Measurements from ENCODE around the gene CDCA7. TPM values are rescaled to one million over a fixed set of nuclear protein-coding genes. Genes with fewer than 3 reads are reported as not detected.
"Not testable (repeated sequence)": the region's sequence is repeated elsewhere in the genome, so short reads cannot be mapped to it uniquely, and the experiment has no call there.

Gene CDCA7
- total RNA-seq, 1 donor from 2014 or later = 116 TPM

DNA sequence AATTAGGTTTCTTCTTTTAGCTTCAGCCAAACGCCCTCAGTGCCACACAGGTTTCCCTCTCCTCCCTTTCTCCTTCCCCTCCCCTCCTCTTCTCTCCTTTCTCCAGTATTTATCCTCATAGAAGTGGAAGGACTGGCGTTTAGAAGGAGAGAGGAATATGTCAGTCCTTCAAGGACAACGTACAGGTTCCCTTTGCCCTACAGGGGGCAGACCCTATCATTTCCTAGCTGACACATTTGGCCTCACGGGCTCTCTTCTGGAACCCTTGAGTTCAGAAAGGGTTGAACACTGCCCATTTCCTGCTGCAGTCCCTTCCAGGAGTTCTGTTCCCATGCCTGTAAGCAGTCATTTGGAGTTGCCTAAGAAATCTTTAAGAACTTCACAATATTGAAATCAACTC is 46.1 kb downstream of the CDCA7 start:
- intact Hi-C loops (cut with micrococcal nuclease) = no loop called here
- Mint-ChIP-seq H3K36me3 (ENCODE audit: low read depth) (no peaks in the 10 kb centered on the region), H3K27ac (no peak overlapping the region)

DNA sequence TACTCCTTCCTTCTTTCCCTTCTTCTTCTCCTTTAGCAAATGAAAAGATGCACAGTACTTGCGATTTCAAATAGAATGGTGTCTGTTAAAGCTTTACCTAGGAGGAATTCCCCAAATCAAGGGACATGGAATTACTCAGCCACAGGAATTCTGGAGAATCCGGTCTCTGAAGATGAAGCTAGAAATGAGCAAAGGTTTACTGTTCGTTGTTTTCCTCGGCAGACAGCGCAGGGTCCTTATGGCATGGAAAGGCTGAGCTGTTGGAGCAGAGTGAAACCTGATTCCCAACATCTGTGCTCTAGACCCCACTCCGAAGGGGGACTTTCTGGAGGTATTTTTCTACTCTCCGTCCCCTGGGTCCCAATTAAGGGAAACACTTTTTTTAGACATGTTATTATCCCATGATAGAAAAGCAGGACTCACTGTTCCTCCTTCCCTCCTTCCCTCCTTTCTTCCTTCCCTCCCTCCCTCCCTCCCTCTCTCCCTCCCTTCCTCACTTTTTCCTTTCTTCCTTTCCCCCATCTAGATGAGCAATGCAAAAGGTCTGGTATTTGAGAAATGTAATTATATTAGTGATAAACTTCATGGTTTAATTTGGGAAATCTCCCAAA is 47.1 kb downstream of the CDCA7 start:
- no peak for DNase-seq
- intact Hi-C loops (cut with micrococcal nuclease) = loop anchor here (1.0 to 2.0 kb wide), 3 partner anchors 47 to 939 kb away; no protein-coding TSS in a partner anchor
- H3K36me3 Mint-ChIP-seq (ENCODE audit: low read depth) = no peaks in the 10 kb centered on the region
- peaks cover 5% of the 10 kb centered on the region for H3K4me1 Mint-ChIP-seq
- H3K27me3 Mint-ChIP-seq = peaks cover 57% of the 10 kb centered on the region
- no peaks in the 10 kb centered on the region for H3K9me3 Mint-ChIP-seq
- H3K27ac Mint-ChIP-seq = no peak overlapping the region
- no peak overlapping the region for H3K4me3 Mint-ChIP-seq

More for the DNA sequence above, 46.1 kb downstream of the CDCA7 start:
- H3K4me3 Mint-ChIP-seq = no peak overlapping the region
- H3K9me3 Mint-ChIP-seq = no peaks in the 10 kb centered on the region
- peaks cover 55% of the 10 kb centered on the region for H3K27me3 Mint-ChIP-seq
- H3K4me1 Mint-ChIP-seq = peaks cover 5% of the 10 kb centered on the region
- DNase-seq = peak; percentile 60

DNA sequence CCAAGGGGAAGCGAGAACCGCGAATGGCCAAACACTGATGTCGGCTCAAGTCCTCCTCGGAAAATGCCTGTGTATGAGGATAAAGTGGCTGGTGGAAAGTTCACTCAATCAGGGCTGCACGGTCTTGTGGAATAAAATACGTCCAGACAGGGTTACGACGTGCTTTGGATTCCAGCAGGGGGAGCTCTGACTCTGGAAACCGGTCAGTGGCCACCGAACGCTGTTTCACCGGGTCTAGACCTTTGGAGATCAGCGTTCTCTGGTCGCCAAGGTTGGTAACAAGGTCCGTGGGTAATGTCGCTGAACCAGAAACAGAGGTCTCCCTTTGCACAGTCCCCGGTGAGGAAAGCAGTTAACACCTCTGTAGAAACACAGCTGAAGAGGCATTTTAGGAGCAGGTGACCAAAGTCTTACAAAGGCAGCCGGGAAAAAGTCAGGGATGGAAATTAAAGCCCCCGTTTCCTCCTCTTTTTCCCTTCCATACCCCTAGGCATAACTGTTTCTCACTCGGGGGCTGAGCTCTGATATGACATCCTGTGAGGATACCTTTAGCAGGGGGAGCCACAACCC is 47.8 kb downstream of the CDCA7 start:
- Mint-ChIP-seq H3K27me3 (peaks cover 58% of the 10 kb centered on the region), H3K4me1 (peaks cover 5% of the 10 kb centered on the region), H3K27ac (no peak overlapping the region), H3K4me3 (no peak overlapping the region), H3K36me3 (ENCODE audit: low read depth) (no peaks in the 10 kb centered on the region), H3K9me3 (no peaks in the 10 kb centered on the region)
- intact Hi-C loops (cut with micrococcal nuclease) = loop anchor here (1.0 to 2.0 kb wide), 3 partner anchors 47 to 939 kb away; no protein-coding TSS in a partner anchor
- peak; percentile 92 for DNase-seq

DNA sequence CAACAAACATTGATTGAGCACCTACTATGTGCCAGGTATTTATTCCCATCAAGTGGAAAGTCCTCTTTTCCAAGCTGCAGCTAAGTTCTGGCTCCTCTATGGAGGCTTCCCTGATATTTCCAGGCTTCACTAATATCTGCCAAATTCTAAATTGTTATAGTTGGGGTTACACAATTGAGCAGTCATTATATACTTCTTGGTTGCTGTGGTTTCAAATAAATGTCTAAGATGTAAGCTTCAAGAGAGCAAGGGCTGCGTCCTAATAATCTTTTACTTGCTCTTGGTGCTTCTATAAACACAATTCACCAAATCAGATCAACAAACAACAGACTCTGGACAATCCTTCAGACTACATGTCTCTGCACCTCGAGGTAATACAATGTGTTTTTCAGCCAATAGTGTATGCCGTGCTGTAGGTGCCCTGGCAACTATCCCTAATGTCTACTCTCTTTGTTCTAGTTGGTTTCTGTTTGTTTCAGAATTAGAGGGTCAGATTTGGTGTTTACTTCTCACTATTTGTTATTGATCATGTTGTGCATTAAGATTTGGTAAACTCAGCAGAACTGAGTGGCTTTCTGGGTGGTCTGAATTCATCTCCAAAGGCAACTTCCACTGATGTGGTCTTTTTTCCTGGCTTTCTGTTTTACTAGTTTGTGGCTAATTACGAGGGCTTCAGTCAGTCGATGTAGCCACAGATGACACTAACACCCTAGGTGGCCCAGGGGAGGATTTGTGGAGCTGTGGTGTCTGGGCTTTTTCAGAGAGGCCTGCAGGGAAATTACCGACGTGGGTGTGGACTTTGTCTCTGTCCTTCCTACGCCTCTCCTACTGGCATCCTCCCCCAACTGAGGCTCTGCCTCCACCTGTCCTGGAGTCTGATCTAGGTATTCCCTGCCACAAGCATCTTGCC is 50.4 kb downstream of the CDCA7 start:
- Mint-ChIP-seq H3K36me3 (ENCODE audit: low read depth) (no peaks in the 10 kb centered on the region), H3K27ac (no peak overlapping the region), H3K4me1 (peaks cover 5% of the 10 kb centered on the region), H3K9me3 (no peaks in the 10 kb centered on the region), H3K27me3 (peaks cover 54% of the 10 kb centered on the region), H3K4me3 (no peak overlapping the region)
- no peak for DNase-seq
- intact Hi-C loops (cut with micrococcal nuclease) = no loop called here

DNA sequence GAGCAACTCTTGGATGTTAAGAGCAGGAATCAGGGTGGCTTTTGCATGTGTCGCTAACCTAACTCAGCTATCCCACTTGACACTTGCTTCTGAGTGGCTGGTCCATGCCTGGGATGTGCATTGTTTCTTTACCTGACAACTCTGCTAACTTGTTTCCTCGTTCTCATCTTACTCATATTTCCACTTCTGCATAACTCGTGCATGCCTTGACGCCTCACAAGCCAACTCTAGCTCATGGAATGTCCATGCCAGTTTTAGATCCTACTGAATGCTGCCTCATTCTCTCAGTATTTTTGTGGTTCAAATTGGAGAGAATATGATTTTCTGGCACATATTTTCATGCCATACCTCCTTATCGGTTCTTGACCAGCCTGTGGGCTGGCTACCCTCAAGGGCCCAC is 52.5 kb downstream of the CDCA7 start:
- DNase-seq = no peak
- Mint-ChIP-seq H3K4me1 (peaks cover 3% of the 10 kb centered on the region), H3K36me3 (ENCODE audit: low read depth) (no peaks in the 10 kb centered on the region), H3K4me3 (no peak overlapping the region), H3K9me3 (no peaks in the 10 kb centered on the region), H3K27ac (no peak overlapping the region), H3K27me3 (peaks cover 42% of the 10 kb centered on the region)
- intact Hi-C loops (cut with micrococcal nuclease) = no loop called here

DNA sequence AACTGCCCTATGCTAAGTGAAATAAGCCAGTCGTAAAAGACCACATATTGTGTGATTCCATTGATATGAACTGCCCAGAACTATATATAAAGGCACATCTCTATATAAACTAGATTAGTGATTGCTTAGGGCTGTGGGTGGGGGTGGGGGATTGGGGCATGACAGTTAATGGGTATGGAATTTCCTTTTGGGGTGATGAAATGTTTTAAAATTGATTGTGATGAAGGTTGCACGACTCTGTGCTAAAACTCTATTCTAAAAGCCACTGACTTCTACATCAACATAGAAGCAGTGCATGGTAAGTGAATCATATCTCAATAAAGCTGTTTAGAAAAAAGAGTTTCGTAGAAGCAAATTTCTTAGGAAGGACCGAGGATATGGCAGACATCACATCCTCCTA is 53.0 kb downstream of the CDCA7 start:
- DNase-seq = no peak
- H3K27me3 Mint-ChIP-seq = peaks cover 37% of the 10 kb centered on the region
- intact Hi-C loops (cut with micrococcal nuclease) = no loop called here
- H3K9me3 Mint-ChIP-seq = no peaks in the 10 kb centered on the region
- H3K27ac Mint-ChIP-seq = no peak overlapping the region
- no peaks in the 10 kb centered on the region for H3K36me3 Mint-ChIP-seq (ENCODE audit: low read depth)
- no peaks in the 10 kb centered on the region for H3K4me1 Mint-ChIP-seq
- H3K4me3 Mint-ChIP-seq = no peak overlapping the region

DNA sequence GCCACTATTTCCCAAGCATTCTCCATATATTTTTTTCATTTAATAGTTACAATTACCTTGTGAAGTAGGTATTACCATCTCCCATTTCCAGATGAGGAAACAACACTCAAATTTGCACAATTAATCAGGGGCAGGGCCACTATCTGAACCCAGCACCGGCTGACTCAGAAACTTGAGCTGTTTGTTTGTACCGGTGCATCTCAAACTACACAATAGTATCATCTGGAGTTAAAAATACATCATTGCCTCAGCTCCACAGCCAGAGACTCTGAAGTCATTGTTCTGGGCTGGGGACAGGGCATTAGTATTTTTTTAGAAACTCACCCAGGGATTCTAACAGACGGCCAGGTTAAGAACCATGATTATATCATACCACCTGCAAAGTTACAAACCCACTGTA is 55.9 kb downstream of the CDCA7 start:
- peaks cover 28% of the 10 kb centered on the region for H3K27me3 Mint-ChIP-seq
- no peaks in the 10 kb centered on the region for H3K9me3 Mint-ChIP-seq
- H3K27ac Mint-ChIP-seq = no peak overlapping the region
- H3K36me3 Mint-ChIP-seq (ENCODE audit: low read depth) = no peaks in the 10 kb centered on the region
- intact Hi-C loops (cut with micrococcal nuclease) = no loop called here
- H3K4me3 Mint-ChIP-seq = no peak overlapping the region
- DNase-seq = no peak
- H3K4me1 Mint-ChIP-seq = no peaks in the 10 kb centered on the region

DNA sequence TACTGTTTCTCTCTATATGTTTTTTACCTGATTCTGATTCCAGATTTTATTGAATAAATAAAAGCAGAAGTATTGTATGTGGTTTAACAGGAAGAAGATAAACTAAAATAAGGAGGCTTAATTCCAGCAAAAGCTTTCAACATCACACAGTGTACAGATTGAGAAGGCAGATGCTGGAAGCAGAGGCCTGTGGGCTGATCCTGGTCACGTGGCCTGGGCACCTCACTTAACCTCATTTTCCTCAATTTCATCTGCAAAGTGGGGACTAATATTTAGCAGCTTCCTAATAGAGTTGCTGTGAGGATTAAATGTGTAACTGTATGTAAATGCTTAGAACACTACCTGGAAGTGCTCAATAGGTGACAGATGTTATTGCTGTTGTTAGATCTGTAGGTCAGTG is 58.0 kb downstream of the CDCA7 start:
- Mint-ChIP-seq H3K9me3 (no peaks in the 10 kb centered on the region), H3K4me1 (no peaks in the 10 kb centered on the region), H3K27ac (no peak overlapping the region), H3K36me3 (ENCODE audit: low read depth) (no peaks in the 10 kb centered on the region), H3K27me3 (peaks cover 22% of the 10 kb centered on the region), H3K4me3 (no peak overlapping the region)
- intact Hi-C loops (cut with micrococcal nuclease) = no loop called here
- no peak for DNase-seq

DNA sequence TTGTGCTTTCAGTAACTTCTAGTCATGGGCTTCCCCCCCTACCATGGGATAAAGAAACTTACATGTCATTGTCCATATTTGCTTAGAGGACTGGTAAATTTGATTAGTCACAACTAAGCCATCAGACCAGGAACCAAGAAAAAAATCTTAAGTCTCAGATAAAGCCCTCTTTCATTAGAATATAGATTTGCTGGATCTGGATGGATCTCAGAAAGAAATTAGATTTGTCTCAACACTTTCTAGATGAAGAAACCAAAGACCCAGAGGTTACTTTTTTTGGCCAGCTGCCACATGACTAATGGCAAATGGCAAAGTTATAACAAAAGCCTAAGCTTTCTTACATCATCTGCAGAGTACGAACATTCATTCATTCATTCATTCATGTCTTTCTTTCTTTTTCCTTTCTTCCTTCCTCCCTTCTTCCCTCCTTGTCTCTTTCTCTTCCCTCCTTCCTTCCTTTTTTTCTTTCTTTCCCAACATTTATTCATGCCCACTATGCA is 60.2 kb downstream of the CDCA7 start:
- Mint-ChIP-seq H3K4me3 (no peak overlapping the region), H3K27me3 (peaks cover 21% of the 10 kb centered on the region), H3K36me3 (ENCODE audit: low read depth) (no peaks in the 10 kb centered on the region), H3K9me3 (no peaks in the 10 kb centered on the region), H3K27ac (no peak overlapping the region), H3K4me1 (no peaks in the 10 kb centered on the region)
- no peak for DNase-seq
- intact Hi-C loops (cut with micrococcal nuclease) = no loop called here

DNA sequence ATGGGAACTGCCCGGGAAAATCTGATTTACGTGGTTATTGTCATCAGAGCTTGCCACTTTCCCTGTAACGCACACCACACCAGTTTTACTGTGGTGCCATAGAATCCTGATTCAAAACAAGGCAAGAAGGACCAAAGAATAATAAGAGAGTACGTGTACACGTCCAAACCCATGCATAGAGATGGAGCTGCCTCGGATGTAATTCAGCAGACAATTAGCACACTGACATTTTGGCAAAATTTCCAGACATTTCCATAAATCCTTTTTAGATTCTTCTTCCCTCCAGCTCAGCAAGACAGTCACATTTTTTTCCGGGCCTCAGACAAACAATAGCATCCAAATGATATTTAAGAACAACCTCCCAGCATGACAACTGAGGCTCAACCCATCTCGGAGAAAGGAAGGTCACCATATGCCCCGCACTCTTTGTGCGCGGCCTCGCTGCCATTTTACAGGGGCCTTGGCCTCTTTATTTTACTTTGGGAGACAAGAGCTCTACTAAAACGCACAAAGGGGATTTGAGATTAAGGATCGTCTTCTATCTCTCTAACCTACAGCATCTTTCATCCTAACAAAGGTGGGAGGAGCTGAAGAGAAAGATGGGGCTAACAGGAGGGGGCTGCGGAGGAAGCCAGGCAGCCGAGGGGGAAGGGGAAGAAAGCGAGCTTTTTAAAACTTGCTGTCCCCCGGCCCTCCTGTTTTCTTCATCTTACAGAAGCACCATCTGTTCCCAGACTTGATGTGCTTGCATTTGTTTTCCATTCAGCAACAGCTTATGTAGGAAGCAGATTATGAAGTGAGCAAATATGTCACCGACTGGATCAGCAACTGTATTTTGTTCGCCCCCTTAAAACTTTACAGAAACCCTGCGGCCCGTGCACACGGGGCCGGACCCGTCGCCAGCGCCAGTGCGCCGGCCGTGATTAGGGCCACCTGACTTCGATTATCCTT is 61.0 kb downstream of the CDCA7 start:
- peaks cover 18% of the 10 kb centered on the region for H3K27me3 Mint-ChIP-seq
- no peak overlapping the region for H3K4me3 Mint-ChIP-seq
- intact Hi-C loops (cut with micrococcal nuclease) = no loop called here

DNA sequence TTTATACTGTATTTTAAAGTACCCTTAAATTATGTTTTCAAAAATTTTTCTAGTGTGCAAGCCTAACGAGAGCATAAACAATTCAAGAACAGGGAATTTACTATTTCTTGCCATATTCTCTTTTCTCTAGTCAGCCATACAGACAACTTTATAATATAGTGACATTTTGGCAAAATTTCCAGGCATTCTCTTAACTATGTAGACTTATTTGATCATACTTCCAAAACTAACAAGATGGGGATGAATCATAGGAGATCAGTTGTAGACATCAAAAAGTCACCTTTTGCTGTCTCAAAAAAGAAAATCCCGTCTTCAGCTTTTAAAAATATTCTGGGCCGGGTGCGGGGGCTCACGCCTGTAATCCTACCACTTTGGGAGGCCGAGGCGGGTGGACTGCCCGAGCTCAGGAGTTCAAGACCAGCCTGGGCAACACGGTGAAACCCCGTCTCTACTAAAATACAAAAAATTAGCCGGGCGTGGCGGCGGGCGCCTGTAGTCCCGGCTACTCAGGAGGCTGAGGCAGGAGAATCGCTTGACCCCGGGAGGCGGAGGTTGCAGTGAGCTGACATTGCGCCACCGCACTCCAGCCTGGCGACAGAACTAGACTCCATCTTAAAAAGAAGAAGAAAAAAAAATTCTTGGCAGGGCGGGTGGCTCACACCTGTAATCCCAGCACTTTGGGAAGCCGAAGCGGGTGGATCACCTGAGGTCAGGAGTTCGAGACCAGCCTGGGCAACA is 61.9 kb downstream of the CDCA7 start:
- H3K4me3 Mint-ChIP-seq; H3K4me1 Mint-ChIP-seq; H3K36me3 Mint-ChIP-seq (ENCODE audit: low read depth); intact Hi-C loops (cut with micrococcal nuclease); DNase-seq; H3K9me3 Mint-ChIP-seq; H3K27ac Mint-ChIP-seq: not testable (repeated sequence)
- peaks cover 22% of the 10 kb centered on the region for H3K27me3 Mint-ChIP-seq

More for the DNA sequence above, 61.0 kb downstream of the CDCA7 start:
- Mint-ChIP-seq H3K9me3 (no peaks in the 10 kb centered on the region), H3K27ac (no peak overlapping the region), H3K4me1 (no peaks in the 10 kb centered on the region), H3K36me3 (ENCODE audit: low read depth) (no peaks in the 10 kb centered on the region)
- no peak for DNase-seq

DNA sequence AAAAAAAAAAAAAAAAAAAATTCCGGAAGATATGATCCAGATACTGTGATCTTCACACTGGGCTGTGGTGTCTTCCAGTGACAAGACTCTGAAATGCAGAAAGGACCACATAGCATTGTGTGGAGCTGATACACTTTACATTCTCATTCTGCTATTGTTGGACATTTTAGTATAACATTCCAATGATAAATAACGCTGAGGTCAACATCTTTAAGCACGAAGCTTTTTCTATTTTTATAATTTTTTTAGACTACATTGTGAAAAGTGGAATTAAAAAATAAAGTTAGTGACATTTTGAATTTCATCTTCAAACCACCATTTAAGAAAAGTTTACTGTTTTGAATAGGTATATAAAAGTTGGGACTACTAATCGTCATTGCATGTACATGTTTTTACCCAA is 62.7 kb downstream of the CDCA7 start:
- H3K4me1 Mint-ChIP-seq = no peaks in the 10 kb centered on the region
- no peak overlapping the region for H3K27ac Mint-ChIP-seq
- H3K36me3 Mint-ChIP-seq (ENCODE audit: low read depth) = no peaks in the 10 kb centered on the region
- intact Hi-C loops (cut with micrococcal nuclease) = no loop called here
- DNase-seq = no peak
- no peak overlapping the region for H3K4me3 Mint-ChIP-seq
- no peaks in the 10 kb centered on the region for H3K9me3 Mint-ChIP-seq
- H3K27me3 Mint-ChIP-seq = peaks cover 28% of the 10 kb centered on the region

DNA sequence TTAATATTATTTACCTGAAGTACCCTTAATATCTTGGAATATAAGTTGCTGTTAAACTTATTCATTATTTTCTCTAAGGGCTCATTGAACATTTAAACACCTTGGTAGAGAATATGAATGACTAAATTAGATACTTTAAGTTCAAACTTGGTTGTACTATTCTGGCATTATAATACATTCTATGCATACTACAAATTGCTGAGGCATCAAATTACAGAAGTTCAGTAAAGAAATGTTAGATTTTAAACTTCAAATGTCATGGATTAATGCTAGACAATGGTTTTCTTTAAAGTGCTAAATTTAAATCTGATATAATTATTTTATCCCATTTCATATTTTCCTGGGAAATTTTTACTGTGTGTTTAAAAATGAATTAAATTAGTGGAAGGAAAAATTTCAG is 63.1 kb downstream of the CDCA7 start:
- no peaks in the 10 kb centered on the region for H3K36me3 Mint-ChIP-seq (ENCODE audit: low read depth)
- peaks cover 28% of the 10 kb centered on the region for H3K27me3 Mint-ChIP-seq
- DNase-seq = no peak
- H3K27ac Mint-ChIP-seq = no peak overlapping the region
- H3K9me3 Mint-ChIP-seq = no peaks in the 10 kb centered on the region
- intact Hi-C loops (cut with micrococcal nuclease) = no loop called here
- no peak overlapping the region for H3K4me3 Mint-ChIP-seq
- H3K4me1 Mint-ChIP-seq = no peaks in the 10 kb centered on the region
